PC-3 (cell line): ENCODE data around the gene SMARCA4.

Experiments
- EZH2 ChIP-seq: fragments of 300-600 bp; sonication (generic); IDR thresholded peaks from one replicate; pipeline ENCODE4 v1.6.1; 2017; ENCODE audit warnings: antibody characterized with exemption, mild to moderate bottlenecking, low read length; ENCODE audit not compliant: unreplicated experiment
- EZH2phosphoT487 ChIP-seq: fragments of 300-600 bp; sonication (generic); IDR thresholded peaks from 2 replicates; pipeline ENCODE4 v1.6.1; 2018; ENCODE audit warnings: mild to moderate bottlenecking, antibody characterized with exemption, low read length, borderline replicate concordance
- TF ChIP-seq, protein P1 (sequence below): fragments of 300-600 bp; sonication (generic); conservative IDR thresholded peaks from 2 replicates; pipeline ENCODE4 v1.5.1; 2017; ENCODE audit warnings: antibody characterized with exemption, low read depth, mild to moderate bottlenecking, low read length

DNA sequence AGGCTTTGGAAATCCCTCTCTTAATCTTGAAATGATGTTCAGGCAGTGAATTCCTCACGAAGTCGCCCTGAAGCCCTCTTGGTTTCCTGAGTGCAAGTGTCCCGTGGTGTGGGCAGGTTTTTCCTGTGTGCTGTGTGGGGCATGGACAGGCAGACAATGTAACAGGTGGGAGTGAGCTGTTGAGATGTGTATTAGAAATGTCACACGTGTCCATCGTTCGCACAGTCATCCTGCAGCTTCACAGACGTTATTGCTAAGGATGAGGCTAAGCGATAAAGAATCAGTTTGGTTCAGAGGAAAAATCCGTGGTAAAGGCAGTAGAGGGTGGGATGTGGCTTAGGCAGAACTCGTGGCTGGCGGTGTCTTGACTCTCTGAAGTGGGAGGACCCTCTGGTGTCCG, 51.7 kb downstream of the SMARCA4 start:
- TF ChIP-seq, protein P1, sequence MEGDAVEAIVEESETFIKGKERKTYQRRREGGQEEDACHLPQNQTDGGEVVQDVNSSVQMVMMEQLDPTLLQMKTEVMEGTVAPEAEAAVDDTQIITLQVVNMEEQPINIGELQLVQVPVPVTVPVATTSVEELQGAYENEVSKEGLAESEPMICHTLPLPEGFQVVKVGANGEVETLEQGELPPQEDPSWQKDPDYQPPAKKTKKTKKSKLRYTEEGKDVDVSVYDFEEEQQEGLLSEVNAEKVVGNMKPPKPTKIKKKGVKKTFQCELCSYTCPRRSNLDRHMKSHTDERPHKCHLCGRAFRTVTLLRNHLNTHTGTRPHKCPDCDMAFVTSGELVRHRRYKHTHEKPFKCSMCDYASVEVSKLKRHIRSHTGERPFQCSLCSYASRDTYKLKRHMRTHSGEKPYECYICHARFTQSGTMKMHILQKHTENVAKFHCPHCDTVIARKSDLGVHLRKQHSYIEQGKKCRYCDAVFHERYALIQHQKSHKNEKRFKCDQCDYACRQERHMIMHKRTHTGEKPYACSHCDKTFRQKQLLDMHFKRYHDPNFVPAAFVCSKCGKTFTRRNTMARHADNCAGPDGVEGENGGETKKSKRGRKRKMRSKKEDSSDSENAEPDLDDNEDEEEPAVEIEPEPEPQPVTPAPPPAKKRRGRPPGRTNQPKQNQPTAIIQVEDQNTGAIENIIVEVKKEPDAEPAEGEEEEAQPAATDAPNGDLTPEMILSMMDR, result no peak
- TF ChIP-seq EZH2phosphoT487, result no peak
- TF ChIP-seq EZH2, result no peak
